Measurements from ENCODE around the gene ABHD14A. TPM values are rescaled to one million over a fixed set of nuclear protein-coding genes. Genes with fewer than 3 reads are reported as not detected.

ABHD14A gene
- total and polyA plus RNA-seq, 2 of the 13 experiments (the other 11 are each of a cell fraction or from before 2014, with no cell fraction given): 29.5 to 46.9 TPM

DNA sequence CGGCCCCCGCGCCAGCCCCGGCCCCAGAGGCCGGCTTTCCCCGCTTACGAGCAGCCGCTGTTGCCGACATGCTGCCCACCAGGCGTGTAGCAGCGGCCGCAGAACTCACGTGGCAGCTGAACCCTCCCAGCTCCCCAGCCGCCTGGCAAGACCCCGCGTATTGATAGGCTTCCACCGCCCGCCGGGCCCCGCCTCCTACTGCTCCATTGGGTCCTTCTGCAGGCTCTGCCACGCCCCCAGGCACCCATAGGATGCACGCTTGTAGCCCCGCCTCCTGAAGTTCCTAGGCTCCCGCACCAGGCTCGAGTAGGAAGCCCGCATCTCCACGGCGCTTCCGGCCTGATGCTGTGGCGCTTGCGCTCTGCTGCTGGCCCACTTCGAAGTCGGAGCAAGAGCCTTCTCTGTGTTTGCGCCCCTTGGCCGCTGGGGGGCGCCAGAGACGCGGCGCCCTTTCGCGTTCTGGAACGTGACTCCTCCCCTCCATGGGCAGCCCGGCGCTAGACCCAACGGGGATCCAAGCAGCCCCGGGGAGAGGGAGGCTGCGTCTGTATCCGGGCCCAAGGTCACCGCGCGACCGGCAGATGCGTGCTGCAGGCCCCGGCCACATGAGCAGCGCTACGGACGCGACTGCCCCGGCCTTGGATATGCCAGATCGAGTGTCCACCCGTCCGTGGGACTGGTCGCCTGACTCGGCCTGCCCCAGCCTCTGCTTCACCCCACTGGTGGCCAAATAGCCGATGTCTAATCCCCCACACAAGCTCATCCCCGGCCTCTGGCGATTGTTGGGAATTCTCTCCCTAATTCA lies 32.9 kb upstream of the ABHD14A start, which contains the start of the genes PARP3 and RRP9 (continued):
- TF ChIP-seq ZNF639 (CRISPR knock-in tag; conservative IDR thresholded peaks at IDR 0.05) (peak; percentile 90; the same call in 1 of the 2 replicates), ZNF3 (CRISPR knock-in tag; IDR thresholded peaks at IDR 0.05) (0 out of 2 replicates have a peak, but pooled peaks have one; percentile 39), RORA (CRISPR knock-in tag; IDR thresholded peaks at IDR 0.05) (no peak), MYC (CRISPR knock-in tag; IDR thresholded peaks at IDR 0.05; ENCODE audit: borderline replicate concordance) (peak; percentile 90), CCDC6 (CRISPR knock-in tag; IDR thresholded peaks at IDR 0.05) (no peak; the same call in 1 of the 2 replicates), HNF4A (CRISPR knock-in tag; IDR thresholded peaks at IDR 0.05) (peak; percentile 43; the same call in 1 of the 2 replicates), PTBP1 (IDR thresholded peaks at IDR 0.05; ENCODE audit: low read depth, low read length, poor library complexity, severe bottlenecking) (no peak), MEIS1 (CRISPR knock-in tag; IDR thresholded peaks at IDR 0.05; ENCODE audit: borderline replicate concordance) (peak; percentile 89; the same call in 1 of the 2 replicates), HDAC1 (CRISPR knock-in tag; IDR thresholded peaks at IDR 0.05) (peak; percentile 84), ZFP82 (CRISPR knock-in tag; IDR thresholded peaks at IDR 0.05; ENCODE audit: borderline replicate concordance) (no peak; the same call in 1 of the 2 replicates), MBD4 (IDR thresholded peaks at IDR 0.05; ENCODE audit: borderline replicate concordance, low read length) (no peak), ZNF644 (CRISPR knock-in tag; IDR thresholded peaks at IDR 0.05; ENCODE audit: low read depth) (no peak), ZMYM2 (CRISPR knock-in tag; IDR thresholded peaks at IDR 0.05) (no peak), CBX2 (IDR thresholded peaks at IDR 0.05; ENCODE audit: low read depth, low read length) (no peak), CBX2 (CRISPR knock-in tag; IDR thresholded peaks at IDR 0.05; ENCODE audit: low read depth) (no peak), ATM (IDR thresholded peaks at IDR 0.05; ENCODE audit: borderline replicate concordance) (no peak), ZNF850 (CRISPR knock-in tag; conservative IDR thresholded peaks at IDR 0.05) (no peak), DDIT3 (CRISPR knock-in tag; IDR thresholded peaks at IDR 0.05) (no peak), AHR (CRISPR knock-in tag; IDR thresholded peaks at IDR 0.05) (peak; percentile 75; the same call in 1 of the 2 replicates), ZNF629 (CRISPR knock-in tag; conservative IDR thresholded peaks at IDR 0.05) (peak; percentile 18; the same call in 1 of the 2 replicates), AGO1 (IDR thresholded peaks at IDR 0.05; ENCODE audit: low read depth, low read length, poor library complexity, severe bottlenecking) (peak; percentile 2), ZNF501 (CRISPR knock-in tag; IDR thresholded peaks at IDR 0.05) (peak; percentile 87), CAMTA2 (CRISPR knock-in tag; IDR thresholded peaks at IDR 0.05; ENCODE audit: borderline replicate concordance) (0 out of 2 replicates have a peak, but pooled peaks have one; percentile 60), ZKSCAN1 (IDR thresholded peaks at IDR 0.05; ENCODE audit: low read length) (no peak), ZNF121 (CRISPR knock-in tag; IDR thresholded peaks at IDR 0.05) (peak; percentile 48; the same call in 1 of the 2 replicates), FOSL2 (CRISPR knock-in tag; IDR thresholded peaks at IDR 0.05) (peak; percentile 60; the same call in 1 of the 2 replicates)
- TF ChIP-seq, protein P1, sequence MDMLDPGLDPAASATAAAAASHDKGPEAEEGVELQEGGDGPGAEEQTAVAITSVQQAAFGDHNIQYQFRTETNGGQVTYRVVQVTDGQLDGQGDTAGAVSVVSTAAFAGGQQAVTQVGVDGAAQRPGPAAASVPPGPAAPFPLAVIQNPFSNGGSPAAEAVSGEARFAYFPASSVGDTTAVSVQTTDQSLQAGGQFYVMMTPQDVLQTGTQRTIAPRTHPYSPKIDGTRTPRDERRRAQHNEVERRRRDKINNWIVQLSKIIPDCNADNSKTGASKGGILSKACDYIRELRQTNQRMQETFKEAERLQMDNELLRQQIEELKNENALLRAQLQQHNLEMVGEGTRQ (IDR thresholded peaks at IDR 0.05; ENCODE audit: low read depth, low read length): no peak
- TF ChIP-seq, protein P1 (CRISPR knock-in tag; IDR thresholded peaks at IDR 0.05; ENCODE audit: borderline replicate concordance): peak; percentile 68; the same call in 1 of the 2 replicates

Measured in HepG2 (cell line).